NCI-H1930 (cell line): Measurements from ENCODE around the gene HARBI1.
"Not testable (repeated sequence)": the region's sequence is repeated elsewhere in the genome, so short reads cannot be mapped to it uniquely, and the experiment has no call there.

Source experiments
- DNase-seq, 2 experiments: peaks; one replicate each; lab custom pipeline; 2025; lab: John Stamatoyannopoulos, UW

HARBI1 gene

DNA sequence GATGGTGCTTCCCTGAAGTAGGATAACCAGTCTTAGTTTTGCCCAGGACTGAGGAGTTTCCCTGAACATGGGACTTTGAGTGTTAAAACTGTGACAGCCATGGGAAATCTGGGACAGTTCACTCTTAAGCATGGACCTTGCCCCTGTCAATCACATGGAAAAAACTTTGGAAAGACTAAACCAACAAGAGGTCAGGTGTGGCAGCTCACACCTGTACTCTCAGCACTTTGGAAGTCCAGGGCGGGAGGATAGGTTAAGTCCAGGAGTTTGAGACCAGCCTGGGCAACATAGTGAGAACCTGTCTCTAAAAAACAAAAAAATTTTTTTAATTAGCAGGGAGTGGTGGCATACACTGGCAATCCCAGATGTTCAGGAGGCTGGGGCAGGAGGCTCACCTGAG is 19.9 kb downstream of the HARBI1 start:
- DNase-seq = no peak

DNA sequence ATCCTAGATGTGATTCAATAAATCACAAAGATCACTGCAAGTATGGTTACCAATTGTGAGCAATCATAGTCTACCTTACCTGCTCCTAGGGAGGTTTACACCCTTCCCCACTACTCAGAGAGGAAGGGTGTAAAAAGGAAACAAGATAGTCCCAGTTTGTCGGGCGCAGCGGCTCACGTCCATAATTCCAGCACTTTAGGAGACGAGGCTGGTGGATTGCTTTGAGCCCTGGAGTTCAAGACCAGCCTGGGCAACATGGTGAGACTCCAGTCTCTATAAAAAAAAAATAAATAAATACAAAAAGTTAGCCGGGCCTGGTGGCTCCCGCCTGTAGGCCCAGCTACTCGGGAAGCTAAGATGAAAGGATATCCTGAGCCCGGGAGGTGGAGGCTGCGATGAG is 22.2 kb downstream of the HARBI1 start:
- no peak for DNase-seq

DNA sequence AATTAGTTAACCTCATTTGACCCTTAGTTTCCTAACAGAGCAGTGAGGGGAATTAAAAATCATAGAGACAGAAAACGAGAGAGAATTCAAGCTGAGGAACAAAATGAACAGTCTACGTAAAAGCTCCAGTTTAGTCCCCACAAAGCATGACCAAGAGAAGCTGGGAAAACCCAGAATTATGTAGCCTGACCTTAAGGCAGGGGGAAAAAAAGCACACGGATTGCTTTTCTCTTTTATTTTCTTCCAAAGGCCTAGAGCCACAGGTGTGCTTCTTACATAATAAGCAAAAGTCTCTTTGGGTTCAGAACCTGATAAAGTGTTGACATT is 22.7 kb downstream of the HARBI1 start:
- no peak for DNase-seq

DNA sequence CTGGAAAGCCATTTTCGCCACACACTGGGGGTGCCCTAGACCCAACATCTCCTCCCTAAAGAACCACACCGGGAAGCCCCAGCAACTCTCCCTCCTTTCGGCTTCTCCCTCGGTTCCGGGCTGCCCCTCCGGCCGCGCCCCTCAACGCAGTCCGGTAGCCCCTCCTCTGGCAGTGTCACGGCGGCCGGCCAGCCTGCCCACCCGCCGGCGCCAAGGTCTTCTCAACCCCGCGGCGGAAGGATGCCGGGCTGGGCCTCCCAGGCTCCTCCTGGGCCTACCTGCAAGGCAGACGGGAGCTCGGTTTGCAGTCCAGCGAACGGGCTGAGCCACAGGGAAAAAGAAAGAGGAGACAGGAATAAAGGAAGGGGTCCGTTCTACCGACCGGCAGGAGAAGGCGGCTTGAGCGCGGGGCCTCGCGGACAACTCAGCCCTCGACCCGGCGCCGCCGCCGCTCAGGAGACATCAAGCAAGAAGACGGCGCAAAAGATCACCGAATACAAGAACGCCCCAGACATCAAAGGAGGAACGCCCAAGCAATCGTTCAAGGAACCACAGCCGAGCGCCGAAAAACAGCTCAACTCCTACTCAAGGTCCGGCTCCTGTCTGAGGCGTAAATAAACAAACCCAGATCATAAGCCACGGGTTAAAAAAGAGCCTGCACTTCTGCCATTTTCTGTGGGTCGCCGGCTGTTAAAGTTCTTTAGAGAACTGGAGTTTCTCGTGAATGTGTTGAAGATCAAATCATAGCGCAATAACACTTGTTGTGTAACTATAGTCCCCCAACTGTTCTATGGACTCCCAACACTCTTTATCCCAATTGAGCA is 23.3 kb downstream of the HARBI1 start, which contains the start of gene AMBRA1:
Gene AMBRA1 (minus strand): TSS at position 474 of the 824 bp plus-strand sequence. CDS start 45,643 bp downstream, outside the sequence.
- peak; percentile 85 to 87 for DNase-seq

DNA sequence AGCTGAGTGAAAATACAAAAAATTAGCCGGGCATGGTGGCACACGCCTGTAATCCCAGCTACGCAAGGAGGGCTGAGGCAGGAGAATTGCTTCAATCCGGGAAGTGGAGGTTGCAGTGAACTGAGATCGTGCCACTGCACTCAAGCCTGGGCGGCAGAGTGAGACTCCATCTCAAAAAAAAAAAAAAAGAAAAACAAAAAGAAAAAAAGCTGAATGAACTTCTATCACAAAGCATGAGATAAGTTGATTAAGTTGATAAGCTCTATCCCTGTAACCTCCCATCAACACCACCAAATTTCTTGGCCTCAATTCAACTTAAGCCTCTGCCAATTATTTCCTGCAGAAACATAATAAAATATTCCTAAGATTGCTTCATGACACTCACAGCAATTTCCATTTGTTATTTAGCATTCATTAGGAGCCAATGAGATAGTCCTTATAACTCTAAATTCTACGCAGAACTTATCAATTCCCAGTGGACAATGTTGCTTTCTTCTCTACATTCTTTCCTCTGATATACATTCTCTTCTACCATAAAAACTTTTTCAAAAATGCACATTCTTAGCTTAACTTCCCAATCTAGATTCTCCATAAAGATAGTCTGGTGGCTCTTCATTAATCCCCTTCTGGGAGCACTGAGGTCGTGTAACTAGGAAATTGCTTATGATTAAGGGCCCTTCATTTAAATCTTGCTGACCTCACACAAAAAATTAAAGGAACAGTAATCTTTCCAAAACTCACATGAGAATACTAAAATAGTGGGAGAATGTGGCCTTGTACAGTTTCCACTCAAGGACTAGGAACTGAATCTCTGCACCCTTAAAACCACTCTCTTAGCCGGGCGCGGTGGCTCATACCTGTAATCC is 26.1 kb downstream of the HARBI1 start:
- DNase-seq = no peak

DNA sequence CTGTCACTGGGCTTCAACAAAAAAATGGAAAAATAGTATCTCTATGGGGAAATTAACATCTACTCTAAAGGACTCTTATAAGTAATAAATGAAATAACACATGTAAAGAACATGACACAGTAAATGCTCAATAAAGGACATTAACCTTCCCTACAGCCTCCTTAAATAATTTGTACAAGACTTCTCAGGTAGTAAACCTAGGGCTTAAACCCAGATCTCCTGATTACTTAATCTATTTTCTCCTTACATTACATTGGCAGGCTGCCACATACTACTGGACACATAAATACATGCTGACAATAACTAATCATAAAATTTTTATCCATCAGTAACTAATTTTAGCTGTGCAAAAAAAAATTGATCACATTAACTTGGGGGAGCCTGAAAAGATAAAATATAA is 28.1 kb downstream of the HARBI1 start:
- no peak for DNase-seq

DNA sequence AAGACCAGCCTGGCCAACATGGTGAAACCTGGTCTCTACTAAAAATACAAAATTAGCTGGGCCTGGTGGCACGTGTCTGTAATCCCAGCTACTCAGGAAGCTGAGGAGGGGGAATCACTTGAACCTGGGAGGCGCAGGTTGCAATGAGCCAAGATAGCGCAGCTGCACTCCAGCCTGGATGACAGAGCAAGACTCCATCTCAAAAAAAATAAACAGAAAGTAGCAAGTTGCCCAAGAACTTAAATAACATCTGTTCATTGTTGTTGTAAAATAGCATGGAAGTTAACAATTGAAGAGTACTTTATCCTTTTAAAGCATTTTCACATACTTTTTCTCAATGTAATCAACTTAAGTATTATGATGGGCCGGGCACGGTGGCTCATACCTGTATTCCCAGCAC is 28.9 kb downstream of the HARBI1 start:
- DNase-seq = no peak

DNA sequence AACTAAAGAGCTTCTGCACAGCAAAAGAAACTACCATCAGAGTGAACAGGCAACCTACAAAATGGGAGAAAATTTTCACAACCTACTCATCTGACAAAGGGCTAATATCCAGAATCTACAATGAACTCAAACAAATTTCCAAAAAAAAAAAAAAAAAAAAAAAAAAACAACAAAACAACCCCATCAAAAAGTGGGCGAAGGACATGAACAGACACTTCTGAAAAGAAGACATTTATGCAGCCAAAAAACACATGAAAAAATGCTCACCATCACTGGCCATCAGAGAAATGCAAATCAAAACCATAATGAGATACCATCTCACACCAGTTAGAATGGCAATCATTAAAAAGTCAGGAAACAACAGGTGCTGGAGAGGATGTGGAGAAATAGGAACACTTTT is 33.5 kb downstream of the HARBI1 start:
- not testable (repeated sequence) for DNase-seq

DNA sequence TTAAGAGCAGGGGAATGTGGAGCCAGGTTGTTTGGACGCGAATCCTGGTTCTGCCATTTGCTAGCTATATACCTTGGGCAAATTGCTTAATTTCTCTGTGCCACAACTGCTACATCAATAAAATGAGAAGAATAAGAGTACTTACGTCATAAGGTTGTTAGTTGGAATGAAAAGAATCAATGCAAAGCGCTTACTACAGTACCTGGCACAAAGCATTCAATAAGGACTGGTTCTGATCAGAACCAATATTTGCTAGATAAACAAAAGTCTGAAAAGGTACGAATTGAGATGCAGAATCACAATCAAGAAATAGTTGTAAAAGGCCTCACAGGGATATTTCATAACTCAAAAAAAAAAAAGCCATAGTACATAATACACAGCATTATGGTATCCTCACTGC is 34.4 kb downstream of the HARBI1 start:
- no peak for DNase-seq

DNA sequence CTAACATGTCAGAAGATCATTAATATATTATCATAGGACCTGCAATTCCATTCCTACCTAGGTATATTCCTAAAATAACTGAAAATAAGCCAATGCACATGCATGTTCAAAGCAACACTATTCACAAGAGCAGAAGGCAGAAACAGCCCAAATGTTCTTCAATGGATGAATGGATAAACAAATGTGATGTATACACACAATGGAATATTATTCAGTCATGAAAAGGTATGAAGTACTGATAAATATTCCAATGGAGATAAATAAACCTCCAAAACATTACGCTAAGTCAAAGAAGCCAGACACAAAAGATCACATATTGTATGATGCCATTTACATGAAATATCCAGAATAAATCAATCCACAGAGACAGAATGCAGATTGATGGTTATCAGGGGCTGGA is 40.0 kb downstream of the HARBI1 start:
- no peak for DNase-seq

DNA sequence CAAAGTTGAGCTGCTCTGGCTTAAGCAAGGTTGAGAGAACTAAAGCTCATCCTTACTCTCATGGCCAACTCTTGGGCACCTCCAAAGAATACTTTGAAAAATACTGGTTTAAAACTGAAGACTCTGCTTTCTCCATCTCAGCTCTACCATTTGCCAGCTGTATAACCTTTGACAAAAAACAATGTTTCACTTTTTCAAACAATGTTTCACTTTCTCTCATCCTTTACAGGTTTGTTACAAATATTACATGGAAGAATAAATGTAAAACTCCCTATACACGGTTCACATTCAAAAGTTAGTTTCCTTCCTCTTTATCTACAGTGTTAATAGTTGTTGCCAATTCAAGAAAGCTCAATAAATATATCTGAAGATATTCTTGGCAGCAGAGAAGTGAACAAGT is 42.4 kb downstream of the HARBI1 start:
- DNase-seq = no peak

DNA sequence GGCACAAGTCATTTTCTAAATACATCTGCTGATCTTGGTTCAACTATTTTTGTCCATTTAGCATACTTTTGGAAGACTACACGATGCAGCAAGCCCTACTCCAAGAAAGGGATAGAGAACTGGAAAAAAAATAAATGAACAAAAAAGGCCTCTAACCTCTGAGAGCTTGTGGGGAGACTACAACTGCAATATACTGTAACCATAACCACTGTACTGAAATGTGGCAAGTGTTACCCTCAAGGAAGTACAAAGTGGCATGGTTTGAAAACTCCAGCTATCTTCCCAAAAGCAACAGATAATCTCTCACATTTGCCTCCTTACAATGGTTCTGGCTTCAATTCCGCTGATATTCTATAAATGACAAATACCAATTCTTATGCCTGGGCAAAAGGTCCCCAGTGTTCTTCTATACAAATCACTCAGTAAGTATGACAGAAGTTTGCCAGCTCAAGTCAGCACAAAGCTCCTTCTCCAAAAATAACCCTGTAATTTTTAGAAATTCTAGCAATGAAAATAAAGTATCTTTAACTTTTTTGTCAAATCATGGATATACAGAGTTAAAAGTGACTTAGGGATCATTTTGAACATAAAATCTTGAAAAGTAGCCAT is 46.1 kb downstream of the HARBI1 start:
- DNase-seq = no peak

DNA sequence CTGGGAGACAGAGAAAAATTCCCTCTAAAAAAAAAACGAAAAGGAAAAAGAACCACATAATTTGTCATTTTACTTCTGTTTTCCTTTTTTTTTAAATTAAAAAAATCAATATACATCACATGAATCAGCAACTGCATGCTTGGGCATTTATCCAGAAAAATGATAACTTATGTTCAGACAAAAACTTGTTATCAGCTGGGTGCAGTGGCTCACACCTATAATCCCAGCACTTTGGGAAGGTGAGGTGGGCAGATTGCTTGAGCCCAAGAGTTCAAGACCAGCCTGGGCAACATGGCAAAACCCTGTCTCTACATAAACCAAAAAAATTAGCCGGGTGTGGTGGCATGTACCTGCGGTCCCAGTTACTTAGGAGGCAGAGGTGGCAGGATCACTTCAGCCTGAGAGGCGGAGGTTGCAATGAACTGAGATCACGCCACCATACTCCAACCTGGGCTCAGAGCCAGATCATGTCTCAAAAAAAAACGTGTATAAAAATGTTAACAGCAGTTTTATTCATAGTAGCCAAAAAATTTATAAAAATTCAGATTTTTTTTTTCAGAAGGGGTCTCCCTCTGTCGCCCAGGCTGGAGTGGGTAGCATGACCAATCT is 51.7 kb downstream of the HARBI1 start:
- no peak for DNase-seq

DNA sequence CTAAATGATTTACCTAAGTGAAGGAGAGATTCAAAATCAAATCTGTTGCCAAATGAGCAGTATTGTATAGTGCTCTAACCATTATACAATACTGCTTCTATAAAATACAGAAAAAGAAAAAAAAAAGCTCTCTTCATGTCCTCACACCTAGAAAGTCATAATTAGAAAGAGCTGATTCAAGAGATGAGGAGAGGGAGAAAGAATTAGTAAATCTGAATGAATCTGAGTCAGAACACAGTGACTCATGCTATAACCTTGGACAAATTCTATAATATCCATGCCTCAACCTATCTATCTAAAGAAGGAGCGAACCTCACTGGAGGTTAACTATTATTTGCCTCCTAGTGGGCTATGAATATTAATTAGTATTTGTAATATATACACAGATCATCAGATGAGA is 52.6 kb downstream of the HARBI1 start:
- no peak for DNase-seq

DNA sequence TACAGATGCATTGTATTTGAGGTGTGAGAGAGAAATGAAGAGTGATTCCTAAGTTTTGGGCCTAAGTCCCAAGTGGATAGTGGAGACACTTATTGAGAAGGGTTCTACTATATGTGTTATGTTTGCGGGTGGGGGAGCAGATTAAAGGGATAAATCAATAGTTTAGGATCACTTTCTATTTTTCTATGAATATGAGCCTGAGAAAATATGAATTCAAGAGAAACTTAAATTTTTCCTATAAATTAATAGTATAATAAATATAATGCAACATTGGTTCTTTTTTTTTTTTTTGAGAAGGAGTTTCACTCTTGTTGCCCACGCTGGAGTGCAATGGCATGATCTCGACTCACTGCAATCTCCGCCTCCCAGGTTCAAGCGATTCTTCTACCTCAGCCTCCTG is 54.5 kb downstream of the HARBI1 start:
- DNase-seq = no peak

DNA sequence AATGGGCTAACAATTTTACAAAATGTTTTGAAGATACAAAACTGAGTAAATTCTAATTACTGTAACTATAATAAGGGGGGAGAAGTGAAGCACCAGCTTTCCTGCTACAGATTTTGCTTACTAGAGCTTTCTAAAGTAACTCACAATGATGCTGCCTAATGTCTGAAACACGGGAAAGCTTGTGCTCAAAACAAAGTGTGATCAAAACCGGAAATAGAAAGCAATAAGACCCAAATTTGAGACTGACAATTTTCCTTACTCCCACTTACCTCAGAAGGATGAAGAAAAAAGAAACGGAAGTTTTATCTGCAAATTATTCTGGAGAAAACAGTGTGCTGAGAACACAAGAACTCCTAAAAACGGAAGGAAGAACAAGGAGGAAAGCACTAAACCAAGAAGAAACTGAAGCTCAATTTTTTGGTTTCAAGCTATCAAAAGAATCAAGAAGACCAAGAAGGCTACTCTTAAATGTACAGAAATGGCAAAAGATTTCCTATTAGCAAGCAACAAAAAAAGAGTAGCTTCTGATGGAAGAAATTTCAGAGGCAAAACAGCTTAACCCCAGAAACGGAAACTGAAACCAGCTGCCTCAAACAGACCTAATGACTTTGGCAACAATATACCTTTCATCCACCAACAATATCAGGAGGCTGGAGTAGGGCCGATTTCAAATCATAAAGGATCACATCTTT is 56.6 kb downstream of the HARBI1 start:
- no peak for DNase-seq

DNA sequence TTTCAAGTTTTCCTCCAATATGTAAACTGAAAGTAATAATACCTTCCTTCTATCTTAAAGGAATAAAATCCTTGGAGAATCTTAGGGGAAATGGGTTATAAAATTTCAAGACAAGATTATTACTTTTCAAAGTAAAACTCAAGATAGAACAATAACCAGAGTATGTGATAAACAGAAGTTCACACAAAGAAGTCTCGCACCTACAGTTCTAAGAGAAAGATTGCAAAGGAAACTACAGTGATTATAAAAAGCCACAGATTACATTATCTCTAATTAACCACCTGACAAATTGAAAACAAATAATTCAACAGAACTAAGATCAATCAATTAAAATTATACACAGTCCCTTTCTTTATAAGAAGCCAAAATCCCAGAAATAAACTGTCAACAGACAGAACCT is 57.2 kb downstream of the HARBI1 start:
- DNase-seq = no peak

DNA sequence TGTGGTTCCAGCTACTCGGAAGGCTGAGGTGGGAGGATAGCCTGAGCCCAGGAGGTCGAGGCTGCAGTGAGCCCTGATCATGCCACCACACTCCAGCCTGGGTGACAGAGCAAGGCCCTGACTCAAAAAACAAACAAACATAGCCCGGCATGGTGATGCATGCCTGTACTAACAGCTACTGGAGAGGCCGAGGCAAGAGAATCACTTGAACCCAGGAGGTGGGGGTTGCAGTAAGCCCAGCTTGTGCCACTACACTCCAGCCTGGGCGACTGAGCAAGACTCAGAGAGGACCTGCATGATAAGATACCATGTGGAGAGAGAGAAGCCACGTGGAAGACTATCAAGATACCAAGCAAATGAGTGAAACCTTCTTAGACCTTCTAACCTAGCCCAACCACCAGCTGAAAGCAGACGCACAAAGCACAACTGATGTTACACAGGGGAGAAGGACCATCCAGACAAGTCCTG is 59.3 kb downstream of the HARBI1 start:
- DNase-seq = no peak

DNA sequence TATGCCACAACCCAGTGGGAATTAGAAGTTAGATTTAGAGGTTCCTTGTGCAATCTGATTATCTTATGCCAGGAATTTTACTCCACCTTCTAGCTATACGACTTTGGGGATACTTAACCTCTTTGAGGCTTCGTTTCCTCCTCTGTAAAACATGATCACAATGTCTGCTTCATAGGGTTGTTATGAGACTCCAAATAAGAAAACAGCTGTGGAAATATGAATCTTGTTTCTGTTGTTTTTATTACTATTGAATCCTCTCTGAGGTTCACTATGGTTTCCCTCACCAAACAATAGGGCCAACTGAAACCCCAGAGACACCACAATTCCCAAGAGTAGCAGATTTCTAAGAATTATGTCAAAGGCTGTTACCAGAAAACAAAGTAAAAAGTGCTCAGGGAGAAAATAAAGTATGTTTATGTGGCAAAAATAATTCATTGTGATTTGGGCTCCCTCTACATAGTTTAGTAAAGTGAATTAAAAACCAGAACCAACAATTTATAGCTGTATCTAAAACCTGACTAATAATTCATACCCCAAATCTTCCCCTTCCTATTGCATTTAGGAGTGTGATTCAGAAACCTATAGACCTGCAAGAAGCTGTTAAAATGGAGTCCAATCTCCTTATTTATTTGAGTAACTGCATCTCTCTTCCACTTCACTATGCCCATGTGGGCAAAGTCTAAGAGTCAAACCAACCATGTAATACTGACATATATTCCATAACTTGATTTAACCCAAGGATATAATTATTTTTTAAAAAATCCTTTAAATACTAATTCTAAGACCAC is 61.6 kb downstream of the HARBI1 start:
- DNase-seq = peak; percentile 33 to 71

DNA sequence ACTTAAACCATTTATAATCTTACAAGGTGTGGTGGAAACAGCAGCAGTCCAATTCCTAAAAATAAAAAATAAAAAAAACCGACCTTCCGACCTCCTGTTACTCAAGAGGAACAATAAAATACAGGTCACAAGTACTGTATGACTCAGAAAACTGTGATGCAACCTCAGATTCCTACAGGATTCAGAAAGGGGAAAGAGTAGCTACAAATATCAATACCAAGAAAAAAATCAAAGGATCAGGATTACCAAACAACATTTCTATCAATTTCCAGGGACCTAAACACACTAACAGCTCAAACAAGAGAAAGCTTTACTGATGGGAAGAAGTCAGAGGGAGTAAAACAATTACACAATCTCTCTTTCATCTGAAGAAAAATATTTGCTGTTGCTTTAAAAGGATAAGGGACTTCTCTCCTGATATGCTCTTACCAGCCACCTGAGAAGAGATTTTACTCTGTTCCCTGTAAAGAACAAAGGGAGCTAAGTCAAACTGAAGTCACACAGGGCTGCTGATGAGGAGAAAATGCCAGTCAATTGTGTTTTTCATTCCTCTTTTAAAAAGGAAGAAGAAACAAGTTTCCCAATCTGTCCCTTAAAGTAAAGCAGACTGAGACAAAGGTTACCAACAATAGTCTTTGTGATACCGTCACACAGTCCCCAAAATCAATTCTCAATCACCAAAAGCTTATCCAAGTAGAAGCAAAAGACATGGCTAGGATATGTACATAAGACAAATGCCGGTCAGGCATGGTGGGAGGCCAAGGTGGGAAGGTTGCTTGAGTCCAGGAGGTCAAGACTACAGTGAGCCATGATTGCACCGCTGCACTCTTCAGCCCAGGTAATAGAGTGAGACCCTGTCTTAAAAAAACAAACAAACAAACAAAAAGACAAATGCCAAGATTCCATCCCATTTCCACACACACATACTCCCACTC is 62.5 kb downstream of the HARBI1 start:
- DNase-seq = no peak
